COR-L47 (cell line): Measurements from ENCODE around the gene CRLF1.

Source experiments
- DNase-seq: peaks from one replicate; lab custom pipeline; 2025; lab: John Stamatoyannopoulos, UW

Gene CRLF1

DNA sequence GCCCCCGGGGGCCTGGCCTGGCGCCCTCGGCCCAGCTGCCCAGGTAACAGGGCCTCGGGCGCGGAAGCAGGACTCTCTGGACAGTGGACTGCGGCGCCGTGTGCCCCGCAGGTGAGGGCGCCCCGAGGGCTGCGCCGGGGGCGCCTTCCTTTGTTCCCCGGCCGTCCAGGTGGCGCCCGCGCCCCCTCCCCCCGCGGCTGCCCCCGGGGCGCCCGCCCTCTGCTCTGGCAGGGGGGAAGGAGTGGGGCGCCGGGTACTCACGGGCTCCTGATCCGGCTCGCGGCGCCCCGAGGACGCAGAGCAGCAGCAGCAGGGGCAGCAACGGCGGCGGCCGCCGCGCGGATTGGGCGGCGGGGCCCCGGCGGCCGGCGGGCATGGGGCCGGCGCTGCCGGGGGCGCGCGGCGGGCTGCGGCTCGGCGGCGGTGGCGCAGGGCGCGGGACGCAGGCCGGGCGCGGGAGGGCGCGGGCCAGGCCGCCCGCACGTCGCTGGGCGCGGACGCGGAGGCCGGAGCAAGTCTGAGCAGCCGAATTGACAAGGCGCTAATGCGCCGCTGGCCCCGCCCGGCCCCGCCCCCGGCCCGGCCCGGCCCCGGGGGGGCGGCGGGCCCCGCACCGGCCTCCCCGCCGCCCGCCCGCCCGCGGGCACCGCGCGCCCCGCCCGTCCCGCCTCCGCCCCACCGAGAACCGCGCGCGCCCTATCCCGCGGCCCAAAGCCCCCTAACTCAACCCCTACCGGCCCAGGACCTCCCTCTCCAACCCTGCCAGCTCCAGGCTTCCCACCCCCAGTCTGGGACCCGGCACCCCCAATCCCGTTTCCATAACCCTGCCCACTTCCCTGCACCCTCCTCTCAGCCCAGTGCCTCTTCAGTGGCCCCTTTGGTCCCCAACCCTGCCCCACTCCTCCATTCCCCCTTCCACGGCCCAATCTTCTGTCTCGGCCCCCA is at the start of gene CRLF1:
TSS of gene CRLF1 (minus strand) at position 519 of the 945 bp plus-strand sequence. CDS start at position 376, 143 bp downstream.
- DNase-seq: no peak

GRCh38 chr19:18655173-18655844 is 48.7 kb upstream of the CRLF1 start:
- no peak for DNase-seq

- no peak for DNase-seq
Measured at GRCh38 chr19:18654469-18654868, 47.9 kb upstream of the CRLF1 start.

DNA sequence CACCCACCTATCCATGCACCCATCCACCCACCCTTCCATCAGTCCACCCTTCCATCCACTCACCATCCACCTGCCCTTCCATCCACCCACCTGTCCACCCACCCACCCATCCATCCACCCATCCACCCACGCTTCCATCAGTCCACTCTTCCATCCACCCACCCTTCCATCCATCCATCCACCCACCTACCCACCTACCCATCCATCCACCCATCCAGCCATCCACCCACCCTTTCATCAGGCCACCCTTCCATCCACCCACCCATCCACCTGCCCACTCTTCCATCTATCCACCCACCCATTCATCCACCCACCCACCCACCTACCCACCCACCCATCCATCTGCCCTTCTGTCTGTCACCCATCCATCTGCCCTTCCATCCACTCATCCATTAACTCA is 47.3 kb upstream of the CRLF1 start:
- DNase-seq: no peak

- DNase-seq: no peak
Measured at GRCh38 chr19:18651733-18652132, 45.1 kb upstream of the CRLF1 start.

DNA sequence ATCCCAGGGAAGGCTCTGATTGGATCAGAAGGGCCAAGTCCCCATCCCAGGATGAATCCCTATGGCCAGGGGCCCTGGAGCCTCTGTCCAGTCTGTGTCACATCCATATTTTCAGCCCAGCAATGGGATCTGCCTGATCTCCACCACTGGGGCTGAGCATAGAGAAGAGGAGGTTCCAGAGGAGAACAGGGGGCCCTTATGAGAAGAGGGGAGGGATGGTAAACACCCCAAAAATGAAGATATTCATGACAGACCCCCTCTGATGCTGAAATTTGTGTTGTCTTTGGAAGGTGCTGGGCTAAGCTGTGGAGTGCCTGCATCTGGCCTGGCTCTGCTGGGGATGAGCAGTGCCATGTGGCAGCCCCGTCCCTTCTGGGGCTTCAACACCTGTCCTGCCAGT is 44.7 kb upstream of the CRLF1 start:
- DNase-seq: no peak

GRCh38 chr19:18650468-18651041 is 44.0 kb upstream of the CRLF1 start:
- no peak for DNase-seq

DNA sequence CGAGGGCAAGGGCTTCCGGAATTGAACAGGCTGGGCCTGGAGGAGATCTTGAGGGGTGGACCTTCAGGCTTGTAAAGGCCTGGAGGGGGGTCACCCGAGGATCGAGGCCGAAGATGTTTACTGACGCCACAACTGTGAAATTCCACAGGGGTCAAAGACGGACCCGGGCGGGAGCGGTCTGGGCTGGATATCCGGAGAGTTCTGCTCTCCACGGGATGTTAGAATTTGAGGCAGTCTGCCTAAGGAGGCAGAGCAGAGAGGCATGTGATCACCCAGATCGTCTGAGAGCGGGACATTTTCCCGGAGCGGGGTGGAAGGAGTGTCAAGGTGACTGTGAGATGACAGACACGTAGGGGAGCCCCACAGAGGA is 43.4 kb upstream of the CRLF1 start:
- DNase-seq: no peak

GRCh38 chr19:18649371-18650020 is 42.9 kb upstream of the CRLF1 start:
- DNase-seq: no peak

- DNase-seq: no peak
Measured at GRCh38 chr19:18648973-18649315, 42.3 kb upstream of the CRLF1 start.

DNA sequence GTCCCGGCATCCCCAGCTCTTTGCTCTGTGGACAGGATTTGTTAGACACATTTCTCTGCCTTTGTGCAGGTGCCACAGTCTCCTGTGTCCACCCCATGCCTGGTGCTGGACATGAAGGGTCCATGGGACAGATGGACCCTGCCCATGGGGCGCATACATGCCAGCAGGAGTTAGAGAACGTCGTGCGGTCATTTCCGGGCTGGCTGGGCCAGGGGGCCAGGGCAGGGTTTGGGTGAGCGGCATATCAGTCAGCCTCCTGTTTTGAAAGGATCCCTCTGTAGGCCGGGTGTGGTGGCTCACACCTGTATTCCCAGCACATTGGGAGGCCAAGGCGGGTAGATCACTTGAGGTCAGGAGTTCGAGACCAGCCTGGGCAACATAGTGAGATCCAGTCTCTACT is 41.2 kb upstream of the CRLF1 start:
- DNase-seq: no peak

DNA sequence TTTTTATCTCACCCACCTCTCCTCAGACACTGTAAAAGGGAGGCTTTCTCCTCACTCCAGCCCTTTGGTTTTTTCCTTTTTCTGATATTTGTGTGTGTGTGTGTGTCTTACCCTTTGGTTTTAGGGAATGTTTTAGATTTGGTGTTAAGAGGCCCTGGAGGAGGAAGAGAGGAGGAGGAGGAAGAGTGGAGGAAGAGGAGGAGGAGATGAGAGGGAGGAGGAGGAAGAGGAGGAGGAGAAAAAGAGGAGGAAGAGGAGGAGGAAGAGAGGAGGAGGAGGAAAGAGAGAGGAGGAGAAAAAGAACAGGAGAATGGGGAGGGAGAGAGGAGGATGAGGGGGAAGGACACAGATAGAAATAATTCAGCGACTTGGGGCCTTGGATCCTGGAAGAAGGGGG is 40.8 kb upstream of the CRLF1 start:
- no peak for DNase-seq

GRCh38 chr19:18646535-18647370 is 40.2 kb upstream of the CRLF1 start:
- DNase-seq: no peak

GRCh38 chr19:18645035-18645511 is 38.5 kb upstream of the CRLF1 start:
- no peak for DNase-seq

GRCh38 chr19:18644196-18645034 is 37.8 kb upstream of the CRLF1 start:
- no peak for DNase-seq

DNA sequence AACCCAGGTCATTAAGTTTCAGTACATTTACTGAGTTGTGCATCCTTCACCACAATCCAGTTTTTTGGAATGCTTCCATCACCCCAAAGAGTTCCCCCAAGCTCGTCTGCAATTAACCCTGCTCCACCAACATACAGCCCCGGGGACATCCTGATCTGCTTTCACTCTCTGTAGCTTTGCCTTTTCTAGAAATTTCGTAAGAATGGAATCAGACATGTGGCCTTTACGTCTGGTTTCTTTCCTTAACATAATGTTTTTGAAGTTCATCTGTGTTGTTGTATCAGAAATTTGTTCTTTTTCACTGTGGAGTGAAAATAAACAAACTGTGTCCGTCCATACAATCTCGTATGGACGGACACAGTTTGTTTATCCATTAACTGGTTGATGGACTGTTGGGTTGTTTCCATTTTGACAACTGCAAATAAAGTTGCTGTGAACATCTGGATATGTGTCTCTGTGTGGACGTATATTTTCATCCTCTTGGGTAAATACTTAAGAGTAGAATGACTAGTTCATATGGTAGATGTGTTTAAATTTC is 33.2 kb upstream of the CRLF1 start:
- no peak for DNase-seq

DNA sequence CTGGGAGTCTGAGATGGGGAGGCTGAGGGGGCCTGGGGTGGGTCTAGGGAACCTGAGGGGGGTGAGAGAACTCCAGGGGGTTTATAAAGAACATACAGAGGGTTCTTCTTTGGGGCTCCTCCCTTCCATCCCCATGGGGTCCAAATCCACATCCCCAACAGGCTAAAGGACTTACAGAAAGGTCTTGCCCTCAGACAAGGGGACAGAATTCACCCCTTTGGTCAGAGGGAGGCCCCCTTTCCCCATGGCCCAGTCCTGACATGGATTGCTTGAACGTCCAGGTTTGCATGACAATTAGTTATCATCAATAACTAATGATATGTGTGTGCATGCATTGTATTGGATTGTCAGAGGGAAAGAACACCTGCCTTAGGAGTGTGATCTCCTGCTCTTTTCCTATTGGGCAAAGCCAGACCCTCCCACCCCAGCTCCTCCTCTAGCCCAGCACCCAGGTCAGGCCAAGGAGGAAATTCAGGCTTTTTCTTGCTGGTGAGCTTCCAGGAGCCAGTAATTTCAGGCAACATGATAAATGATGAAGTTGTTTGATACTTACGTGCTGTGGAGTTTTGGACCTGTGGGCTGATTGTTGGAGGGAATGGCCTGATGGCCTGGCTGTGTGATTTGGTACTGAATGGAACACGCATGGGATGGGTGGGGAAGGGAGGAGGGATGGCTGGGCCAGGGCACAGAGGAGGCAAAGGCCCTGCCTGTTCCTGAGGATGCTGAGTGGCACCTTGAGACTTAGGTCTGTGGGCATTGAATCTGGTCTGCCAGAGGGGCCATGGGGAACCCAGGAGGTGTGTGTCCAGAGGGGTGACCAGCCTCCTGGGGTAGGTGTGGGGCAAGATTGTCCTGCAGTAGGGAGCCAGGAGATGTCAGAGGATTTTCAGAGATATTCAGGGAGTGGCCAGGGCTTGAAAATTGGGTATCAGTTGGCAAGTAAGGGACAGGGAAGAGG is 31.4 kb upstream of the CRLF1 start:
- DNase-seq: no peak

- no peak for DNase-seq
Measured at GRCh38 chr19:18636969-18637629, 30.5 kb upstream of the CRLF1 start, which contains the start of gene KLHL26. Gene KLHL26, plus strand, starts transcription at chr19:18637028. Its CDS starts 27 bp downstream, at chr19:18637055.
